ENCODE data around the gene CASP12. TPM values are rescaled to one million over a fixed set of nuclear protein-coding genes. Genes with fewer than 3 reads are reported as not detected.
A peak's percentile ranks its signal among the peaks of the same experiment; 100 is the strongest.

Gene CASP12
- total RNA-seq, 5 donors from 2014 or later (not counting 1 experiment from before 2014, with no cell fraction given): not detected

DNA sequence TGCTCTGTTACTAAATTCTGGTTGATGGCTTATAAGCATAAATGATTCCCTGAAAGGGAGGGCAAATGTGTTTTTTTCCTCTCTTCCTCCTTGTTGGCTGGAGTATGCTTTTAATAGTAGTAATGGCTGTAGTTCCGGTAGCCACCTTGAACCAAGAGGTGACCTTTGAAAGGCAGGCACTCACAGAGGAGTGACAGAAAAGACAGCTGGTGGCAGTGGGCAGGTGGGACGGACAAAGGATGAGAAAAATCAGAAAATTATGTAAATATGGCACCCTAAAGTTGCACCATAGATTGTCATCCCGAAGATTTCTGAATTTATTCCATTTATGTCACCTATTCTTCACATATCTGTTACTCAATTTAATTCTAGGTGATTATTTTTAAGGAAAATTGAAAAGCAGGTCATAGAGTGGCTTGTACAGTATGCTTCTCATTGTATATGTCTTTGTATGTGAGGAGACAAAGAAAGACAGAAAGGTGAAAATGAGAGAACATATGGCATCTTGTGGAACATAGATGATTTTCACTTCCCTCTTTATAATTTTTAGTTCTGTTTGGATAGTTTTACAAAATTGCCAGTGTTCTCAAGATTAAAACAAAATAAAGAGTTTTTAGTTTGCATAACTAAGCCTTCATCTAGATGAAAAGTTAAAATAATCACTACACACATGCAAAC lies 17.0 kb downstream of the CASP12 start:
- H3K36me3 Mint-ChIP-seq: peaks cover 3% of the 10 kb centered on the region
- H3K27me3 Mint-ChIP-seq: no peaks in the 10 kb centered on the region
- Histone ChIP-seq H3K27ac (ENCODE audit: low read length) (no peak overlapping the region), H3K36me3 (ENCODE audit: control insufficient read depth in 2 of 2, extremely low read depth in 1 of 2, insufficient read depth in 1 of 2, low read length in 1 of 2) (no peaks in the 10 kb centered on the region), H3K27me3 (replicated peaks in 1 of 2; ENCODE audit: control insufficient read depth in 2 of 2, extremely low read depth in 1 of 2, insufficient read depth in 2 of 2, low read length in 1 of 2) (no peaks in the 10 kb centered on the region), H3K9me3 (no peaks in the 10 kb centered on the region), H3K4me1 (ENCODE audit: control insufficient read depth in 1 of 2, extremely low read depth in 1 of 2, insufficient read depth in 2 of 2, low read length in 2 of 2) (peaks cover 7 to 14% of the 10 kb centered on the region in 2 experiments), H3K4me3 (ENCODE audit: control insufficient read depth in 1 of 2, extremely low read depth in 1 of 2, low read length in 1 of 2) (no peak overlapping the region)
- ATAC-seq (replicated peaks in 1 of 4): no peak
- WGBS (ENCODE audit: insufficient coverage): 0% methylated on average over 1 of the region's 3 CpGs
- no peak overlapping the region for H3K27ac Mint-ChIP-seq
- H3K9me3 Mint-ChIP-seq: no peaks in the 10 kb centered on the region
- H3K4me1 Mint-ChIP-seq: peaks cover 25 to 50% (median 48%) of the 10 kb centered on the region in 3 donors
- no peak for DNase-seq
- POLR2A ChIA-PET: no interaction called here
- no peak overlapping the region for H3K4me3 Mint-ChIP-seq
- CTCF ChIA-PET: no interaction called here

DNA sequence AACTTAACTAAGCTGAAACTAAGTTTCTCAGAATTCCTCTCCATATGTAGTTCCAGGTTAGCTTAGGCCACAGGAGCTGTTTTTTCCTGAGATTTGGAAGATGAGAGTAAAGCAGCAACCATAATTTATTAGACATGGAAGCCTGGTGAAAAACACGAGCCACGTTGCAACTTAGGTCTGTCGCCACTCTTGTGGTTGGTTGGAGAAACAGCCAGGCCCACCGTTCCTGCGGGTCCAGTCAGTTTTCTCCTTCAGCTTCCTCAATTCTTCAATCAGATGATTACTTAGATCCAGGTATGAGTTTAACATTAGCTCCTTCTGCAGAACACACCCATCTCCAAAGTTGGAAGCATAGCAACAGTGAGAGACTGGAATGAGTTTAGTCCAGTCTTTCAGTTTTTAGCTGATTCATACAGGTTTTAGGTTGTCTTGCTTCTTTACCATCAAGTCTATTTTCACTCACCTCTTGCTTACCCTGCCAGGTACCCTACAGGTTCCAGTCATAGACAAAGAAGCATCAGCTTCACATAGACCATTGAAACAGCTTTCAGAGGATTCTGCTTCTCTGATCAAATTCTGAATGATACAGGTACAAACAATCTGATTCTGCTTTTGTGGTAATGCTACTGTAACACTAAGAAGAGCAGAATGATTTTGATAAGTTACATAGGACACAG lies 18.6 kb downstream of the CASP12 start:
- ATAC-seq (replicated peaks in 1 of 4): no peak
- Mint-ChIP-seq H3K9me3 (no peaks in the 10 kb centered on the region), H3K27me3 (no peaks in the 10 kb centered on the region), H3K27ac (no peak overlapping the region), H3K36me3 (peaks cover 3% of the 10 kb centered on the region), H3K4me1 (peaks cover 36 to 58% (median 57%) of the 10 kb centered on the region in 3 donors), H3K4me3 (no peak overlapping the region)
- Histone ChIP-seq H3K27ac (ENCODE audit: low read length) (no peak overlapping the region), H3K4me3 (ENCODE audit: control insufficient read depth in 1 of 2, extremely low read depth in 1 of 2, low read length in 1 of 2) (no peak overlapping the region), H3K9me3 (no peaks in the 10 kb centered on the region), H3K27me3 (replicated peaks in 1 of 2; ENCODE audit: control insufficient read depth in 2 of 2, extremely low read depth in 1 of 2, insufficient read depth in 2 of 2, low read length in 1 of 2) (no peaks in the 10 kb centered on the region), H3K36me3 (ENCODE audit: control insufficient read depth in 2 of 2, extremely low read depth in 1 of 2, insufficient read depth in 1 of 2, low read length in 1 of 2) (no peaks in the 10 kb centered on the region), H3K4me1 (ENCODE audit: control insufficient read depth in 1 of 2, extremely low read depth in 1 of 2, insufficient read depth in 2 of 2, low read length in 2 of 2) (peaks cover 11 to 22% of the 10 kb centered on the region in 2 experiments)
- ChIA-PET CTCF (no interaction called here), POLR2A (no interaction called here)
- WGBS (ENCODE audit: insufficient coverage): 80% methylated on average over 1 of the region's 5 CpGs
- DNase-seq: no peak

DNA sequence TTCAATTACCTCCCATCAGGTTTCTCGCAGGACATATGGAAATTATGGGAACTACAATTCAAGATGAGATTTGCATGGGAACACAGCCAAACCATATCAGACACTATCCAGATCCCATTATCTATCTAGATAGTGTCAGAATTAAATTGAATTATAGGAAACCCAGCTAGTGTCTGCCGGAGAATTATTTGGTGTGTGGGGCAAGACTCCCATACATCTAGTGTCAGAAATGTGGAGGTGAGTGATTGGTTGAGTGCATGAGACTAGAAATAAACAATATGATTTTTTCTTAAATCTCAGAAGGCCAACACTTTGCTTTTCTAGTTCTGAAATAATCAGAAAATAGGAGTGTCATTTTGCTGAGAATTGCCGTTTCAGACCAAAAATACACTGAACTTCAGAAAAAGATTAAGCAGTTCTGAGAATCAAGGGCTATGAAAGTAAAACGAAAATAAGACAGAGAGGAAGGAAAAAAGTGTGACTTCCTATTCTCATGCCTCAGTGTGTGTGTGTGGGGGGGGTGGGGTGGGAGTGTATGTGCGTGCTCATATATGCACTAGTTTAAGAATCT lies 21.3 kb downstream of the CASP12 start:
- Histone ChIP-seq H3K4me1 (ENCODE audit: control insufficient read depth in 1 of 2, extremely low read depth in 1 of 2, insufficient read depth in 2 of 2, low read length in 2 of 2) (peaks cover 11 to 22% of the 10 kb centered on the region in 2 experiments), H3K27me3 (replicated peaks in 1 of 2; ENCODE audit: control insufficient read depth in 2 of 2, extremely low read depth in 1 of 2, insufficient read depth in 2 of 2, low read length in 1 of 2) (no peaks in the 10 kb centered on the region), H3K27ac (ENCODE audit: low read length) (peak overlapping the region; percentile 76), H3K9me3 (no peaks in the 10 kb centered on the region), H3K4me3 (ENCODE audit: control insufficient read depth in 1 of 2, extremely low read depth in 1 of 2, low read length in 1 of 2) (peak overlapping the region in 1 of 2 donors; percentile 15), H3K36me3 (ENCODE audit: control insufficient read depth in 2 of 2, extremely low read depth in 1 of 2, insufficient read depth in 1 of 2, low read length in 1 of 2) (no peaks in the 10 kb centered on the region)
- ATAC-seq (replicated peaks in 1 of 4) (peak; percentile 79 to 86 (median 81)), DNase-seq (peak in 1 of 35 experiments; percentile 48)
- ChIA-PET CTCF (no interaction called here), POLR2A (interaction anchor here in 1 of 2 donors (0.6 kb wide), 1 partner anchor 199 kb away, joined by 6 read pairs; no protein-coding TSS in a partner anchor)
- Mint-ChIP-seq H3K9me3 (no peaks in the 10 kb centered on the region), H3K36me3 (peaks cover 3% of the 10 kb centered on the region), H3K27me3 (no peaks in the 10 kb centered on the region), H3K4me1 (peaks cover 36 to 55% (median 53%) of the 10 kb centered on the region in 3 donors), H3K4me3 (peak overlapping the region; percentile 54 to 73 (median 55)), H3K27ac (peak overlapping the region; percentile 92 to 95)
- WGBS (ENCODE audit: insufficient coverage): 20% methylated on average over 1 of the region's 5 CpGs

DNA sequence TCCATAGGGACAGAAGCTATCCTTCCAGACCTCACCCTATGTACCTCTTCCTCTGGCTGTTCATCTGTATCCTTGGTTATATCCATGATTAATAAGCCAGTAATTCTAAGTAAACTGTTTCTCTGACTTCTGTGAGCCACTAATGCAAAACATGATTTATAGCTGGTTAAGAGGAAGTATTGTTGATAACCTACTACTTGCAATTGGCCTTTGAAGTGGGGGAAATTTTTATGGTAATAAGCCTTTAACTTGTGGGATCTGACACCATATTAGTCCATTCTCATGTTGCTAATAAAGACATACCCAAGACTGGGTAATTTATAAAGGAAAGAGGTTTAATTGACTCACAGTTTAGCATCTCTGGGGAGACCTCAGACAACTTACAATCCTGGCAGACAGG lies 21.9 kb downstream of the CASP12 start:
- Mint-ChIP-seq H3K4me1 (peaks cover 36 to 55% (median 52%) of the 10 kb centered on the region in 3 donors), H3K36me3 (peaks cover 3% of the 10 kb centered on the region), H3K4me3 (peak overlapping the region; percentile 47 to 73 (median 54)), H3K9me3 (no peaks in the 10 kb centered on the region), H3K27me3 (no peaks in the 10 kb centered on the region), H3K27ac (peak overlapping the region; percentile 92 to 95)
- Histone ChIP-seq H3K4me3 (ENCODE audit: control insufficient read depth in 1 of 2, extremely low read depth in 1 of 2, low read length in 1 of 2) (no peak overlapping the region), H3K27me3 (replicated peaks in 1 of 2; ENCODE audit: control insufficient read depth in 2 of 2, extremely low read depth in 1 of 2, insufficient read depth in 2 of 2, low read length in 1 of 2) (no peaks in the 10 kb centered on the region), H3K9me3 (no peaks in the 10 kb centered on the region), H3K27ac (ENCODE audit: low read length) (peak overlapping the region; percentile 76), H3K4me1 (ENCODE audit: control insufficient read depth in 1 of 2, extremely low read depth in 1 of 2, insufficient read depth in 2 of 2, low read length in 2 of 2) (peaks cover 11 to 22% of the 10 kb centered on the region in 2 experiments), H3K36me3 (ENCODE audit: control insufficient read depth in 2 of 2, extremely low read depth in 1 of 2, insufficient read depth in 1 of 2, low read length in 1 of 2) (no peaks in the 10 kb centered on the region)
- ChIA-PET CTCF (no interaction called here), POLR2A (interaction anchor here (0.5 to 0.6 kb wide), 2 partner anchors 41 to 199 kb away, joined by 3 to 6 read pairs; no protein-coding TSS in a partner anchor)
- ATAC-seq (replicated peaks in 1 of 4): peak in 2 of 4 experiments; percentile 8 to 57
- peak in 1 of 35 experiments; percentile 30 for DNase-seq

DNA sequence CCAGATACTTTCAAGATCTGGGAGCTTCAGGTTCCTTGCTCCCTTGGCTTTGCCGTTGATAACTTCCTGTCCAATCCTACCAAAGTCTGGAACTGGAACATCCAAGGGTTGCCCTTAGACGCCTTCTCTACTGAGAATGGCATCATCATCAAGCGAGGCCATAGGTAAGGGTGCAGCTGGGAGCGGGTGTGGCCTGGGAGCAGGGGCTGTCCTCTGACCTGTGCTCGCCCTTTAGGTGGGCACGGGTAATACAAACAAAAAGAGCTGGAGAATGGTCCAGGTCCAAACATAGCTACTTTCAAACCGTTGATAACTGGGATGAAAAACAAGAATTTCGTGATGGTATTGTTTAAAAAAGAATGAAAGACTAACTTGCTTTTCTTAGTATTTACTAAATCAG lies 25.0 kb downstream of the CASP12 start:
- H3K27ac Mint-ChIP-seq: no peak overlapping the region
- no peaks in the 10 kb centered on the region for H3K27me3 ChIP-seq (replicated peaks in 1 of 2; ENCODE audit: control insufficient read depth in 2 of 2, extremely low read depth in 1 of 2, insufficient read depth in 2 of 2, low read length in 1 of 2)
- H3K4me1 Mint-ChIP-seq: peaks cover 31 to 39% (median 35%) of the 10 kb centered on the region in 3 donors
- DNase-seq (no peak), ATAC-seq (replicated peaks in 1 of 4) (no peak)
- no peaks in the 10 kb centered on the region for H3K36me3 Mint-ChIP-seq
- H3K4me3 ChIP-seq (ENCODE audit: control insufficient read depth in 1 of 2, extremely low read depth in 1 of 2, low read length in 1 of 2): no peak overlapping the region
- H3K9me3 Mint-ChIP-seq: no peaks in the 10 kb centered on the region
- H3K27ac ChIP-seq (ENCODE audit: low read length): no peak overlapping the region
- H3K4me3 Mint-ChIP-seq: no peak overlapping the region
- CTCF ChIA-PET: interaction anchor here in 1 of 2 donors (0.7 to 0.9 kb wide), 2 partner anchors 39 to 183 kb away, joined by 3 read pairs; no protein-coding TSS in a partner anchor
- H3K27me3 Mint-ChIP-seq: no peaks in the 10 kb centered on the region
- H3K4me1 ChIP-seq (ENCODE audit: control insufficient read depth in 1 of 2, extremely low read depth in 1 of 2, insufficient read depth in 2 of 2, low read length in 2 of 2): peaks cover 11 to 22% of the 10 kb centered on the region in 2 experiments
- no peaks in the 10 kb centered on the region for H3K36me3 ChIP-seq (ENCODE audit: control insufficient read depth in 2 of 2, extremely low read depth in 1 of 2, insufficient read depth in 1 of 2, low read length in 1 of 2)
- WGBS (ENCODE audit: insufficient coverage): 80% methylated on average over 5 of the region's 8 CpGs
- no peaks in the 10 kb centered on the region for H3K9me3 ChIP-seq
- POLR2A ChIA-PET: interaction anchor here (0.6 kb wide), 2 partner anchors 254 to 262 kb away, joined by 5 to 9 read pairs; no protein-coding TSS in a partner anchor

DNA sequence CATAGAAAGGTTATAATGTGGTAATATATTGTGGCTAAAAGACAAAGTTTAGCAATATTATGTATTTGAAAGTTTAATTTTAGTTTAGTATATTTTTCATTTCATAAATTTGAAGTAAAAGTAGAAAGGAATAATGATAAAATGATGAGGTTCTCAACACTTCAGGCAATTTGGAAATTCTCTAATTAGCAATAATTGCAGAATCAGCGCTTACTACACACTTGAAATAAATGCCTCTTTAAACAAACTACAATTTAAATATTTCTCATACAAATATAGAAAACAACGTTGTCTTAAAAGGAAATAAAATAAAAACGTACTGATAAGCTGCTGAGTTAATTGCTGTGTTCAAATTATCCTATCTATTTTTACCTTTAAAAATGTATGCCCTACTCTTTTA lies 25.9 kb downstream of the CASP12 start:
- H3K36me3 Mint-ChIP-seq: no peaks in the 10 kb centered on the region
- H3K4me1 Mint-ChIP-seq: peaks cover 22 to 31% (median 27%) of the 10 kb centered on the region in 3 donors
- no CpG with 5 or more reads among the region's 3 CpGs for WGBS (ENCODE audit: insufficient coverage)
- no peaks in the 10 kb centered on the region for H3K27me3 ChIP-seq (replicated peaks in 1 of 2; ENCODE audit: control insufficient read depth in 2 of 2, extremely low read depth in 1 of 2, insufficient read depth in 2 of 2, low read length in 1 of 2)
- H3K27ac Mint-ChIP-seq: no peak overlapping the region
- H3K4me3 Mint-ChIP-seq: no peak overlapping the region
- no peak overlapping the region for H3K4me3 ChIP-seq (ENCODE audit: control insufficient read depth in 1 of 2, extremely low read depth in 1 of 2, low read length in 1 of 2)
- ChIA-PET CTCF (interaction anchor here in 1 of 2 donors (0.9 kb wide), 1 partner anchor 40 kb away, joined by 3 read pairs; no protein-coding TSS in a partner anchor), POLR2A (no interaction called here)
- H3K27me3 Mint-ChIP-seq: no peaks in the 10 kb centered on the region
- no peaks in the 10 kb centered on the region for H3K9me3 ChIP-seq
- H3K4me1 ChIP-seq (ENCODE audit: control insufficient read depth in 1 of 2, extremely low read depth in 1 of 2, insufficient read depth in 2 of 2, low read length in 2 of 2): peaks cover 6 to 17% of the 10 kb centered on the region in 2 experiments
- H3K36me3 ChIP-seq (ENCODE audit: control insufficient read depth in 2 of 2, extremely low read depth in 1 of 2, insufficient read depth in 1 of 2, low read length in 1 of 2): no peaks in the 10 kb centered on the region
- H3K27ac ChIP-seq (ENCODE audit: low read length): no peak overlapping the region
- no peak for ATAC-seq (replicated peaks in 1 of 4)
- no peaks in the 10 kb centered on the region for H3K9me3 Mint-ChIP-seq
- no peak for DNase-seq

Data from T-cell (primary cell).